NT2/D1 (cell line): ENCODE data around the gene HOXD3.

Source experiments
- YY1 ChIP-seq: IDR thresholded peaks from 2 replicates; pipeline ENCODE4 v1.6.1; 2011; ENCODE audit not compliant: insufficient read length, insufficient read depth
- ZNF274 ChIP-seq: IDR thresholded peaks from 2 replicates; pipeline ENCODE4 v1.6.1; 2011; ENCODE audit warnings: mild to moderate bottlenecking, low read depth, low read length

- TF ChIP-seq YY1 (no peak), ZNF274 (no peak)
Observed at GRCh38 chr2:176151442-176152287, 5.4 kb upstream of the HOXD3 start, which contains the start of gene HOXD4.
